HG03064 (cell line): ENCODE measurements around the gene PKHD1.
"Not testable (repeated sequence)": the region's sequence is repeated elsewhere in the genome, so short reads cannot be mapped to it uniquely, and the experiment has no call there.

Experiments used
- ATAC-seq: cut with Tn5 transposase; IDR thresholded peaks from one replicate; pipeline ENCODE4 v1.9.1; 2021; ENCODE audit warnings: low read depth; ENCODE audit not compliant: unreplicated experiment

The PKHD1 gene

GRCh38 chr6:51866867-51867266, 220.5 kb downstream of the PKHD1 start:
- ATAC-seq = no peak

GRCh38 chr6:51865996-51866395, 221.4 kb downstream of the PKHD1 start:
- ATAC-seq = no peak

GRCh38 chr6:51865176-51865575, 222.2 kb downstream of the PKHD1 start:
- ATAC-seq = no peak

- no peak for ATAC-seq
These were observed 230.3 kb downstream of the PKHD1 start for GRCh38 chr6:51857134-51857533.

- ATAC-seq = no peak
These were observed 230.9 kb downstream of the PKHD1 start for GRCh38 chr6:51856508-51856907.

GRCh38 chr6:51855310-51856082, 231.9 kb downstream of the PKHD1 start:
- ATAC-seq = no peak

- no peak for ATAC-seq
These were observed 232.5 kb downstream of the PKHD1 start for GRCh38 chr6:51854876-51855275.

- no peak for ATAC-seq
These were observed 233.1 kb downstream of the PKHD1 start for GRCh38 chr6:51854347-51854746.

GRCh38 chr6:51853109-51853508, 234.3 kb downstream of the PKHD1 start:
- not testable (repeated sequence) for ATAC-seq

- no peak for ATAC-seq
These were observed 240.9 kb downstream of the PKHD1 start for GRCh38 chr6:51846531-51846930.

GRCh38 chr6:51844336-51844735, 243.1 kb downstream of the PKHD1 start:
- no peak for ATAC-seq

GRCh38 chr6:51843456-51844056, 243.9 kb downstream of the PKHD1 start:
- no peak for ATAC-seq

GRCh38 chr6:51842804-51843378, 244.5 kb downstream of the PKHD1 start:
- no peak for ATAC-seq

GRCh38 chr6:51842061-51842803, 245.2 kb downstream of the PKHD1 start:
- no peak for ATAC-seq

- no peak for ATAC-seq
These were observed 245.8 kb downstream of the PKHD1 start for GRCh38 chr6:51841626-51842025.

- ATAC-seq = no peak
These were observed 247.6 kb downstream of the PKHD1 start for GRCh38 chr6:51839726-51840374.

- ATAC-seq = no peak
These were observed 256.7 kb downstream of the PKHD1 start for GRCh38 chr6:51830666-51831065.

- ATAC-seq = no peak
These were observed 259.8 kb downstream of the PKHD1 start for GRCh38 chr6:51827580-51827979.

- no peak for ATAC-seq
These were observed 262.5 kb downstream of the PKHD1 start for GRCh38 chr6:51824940-51825339.

GRCh38 chr6:51820555-51820954, 266.9 kb downstream of the PKHD1 start:
- ATAC-seq = no peak
